GM19193 (cell line): ENCODE data around the gene DAGLB.

Experiments used
- POLR2A ChIP-seq: IDR thresholded peaks from 4 replicates; pipeline ENCODE4 v1.6.1; 2011; ENCODE audit not compliant: insufficient read depth, insufficient read length; ENCODE audit errors: extremely low read depth

DAGLB gene

GRCh38 chr7:6395898-6396595, 51.7 kb downstream of the DAGLB start:
- TF ChIP-seq POLR2A: no peak

- TF ChIP-seq POLR2A: no peak
Observed at GRCh38 chr7:6394114-6394513, 53.6 kb downstream of the DAGLB start.

- no peak for TF ChIP-seq POLR2A
Observed at GRCh38 chr7:6393667-6394056, 54.1 kb downstream of the DAGLB start.

- no peak for TF ChIP-seq POLR2A
Observed at GRCh38 chr7:6392712-6393666, 54.8 kb downstream of the DAGLB start.

GRCh38 chr7:6389728-6390127, 58.0 kb downstream of the DAGLB start:
- no peak for TF ChIP-seq POLR2A

GRCh38 chr7:6387734-6388294, 59.9 kb downstream of the DAGLB start:
- no peak for TF ChIP-seq POLR2A

- TF ChIP-seq POLR2A: no peak
Observed at GRCh38 chr7:6386779-6387178, 61.0 kb downstream of the DAGLB start.

- no peak for TF ChIP-seq POLR2A
Observed at GRCh38 chr7:6385909-6386560, 61.7 kb downstream of the DAGLB start.

GRCh38 chr7:6385110-6385781, 62.5 kb downstream of the DAGLB start:
- TF ChIP-seq POLR2A: no peak

GRCh38 chr7:6384327-6384726, 63.4 kb downstream of the DAGLB start:
- TF ChIP-seq POLR2A: no peak

- TF ChIP-seq POLR2A: no peak
Observed at GRCh38 chr7:6382817-6383216, 64.9 kb downstream of the DAGLB start.

- TF ChIP-seq POLR2A: no peak
Observed at GRCh38 chr7:6380310-6381095, 67.3 kb downstream of the DAGLB start.

GRCh38 chr7:6379886-6380285, 67.9 kb downstream of the DAGLB start:
- TF ChIP-seq POLR2A: no peak

GRCh38 chr7:6376820-6377219, 70.9 kb downstream of the DAGLB start:
- TF ChIP-seq POLR2A: no peak
